Activated T-helper 17 cell treated with anti-CD3 and anti-CD28 coated beads, Interleukin-2, amount 50 U/mL, for 72 hours (primary cell): ENCODE data around the gene FBF1. TPM values are rescaled to one million over a fixed set of nuclear protein-coding genes. Genes with fewer than 3 reads are reported as not detected.
A peak's percentile ranks its signal among the peaks of the same experiment; 100 is the strongest.

Experiments
- ATAC-seq: fragments of 150-1000 bp; cut with Tn5 transposase; replicated peaks from 2 replicates; pipeline ENCODE4 v1.10.0; 2021; ENCODE audit warnings: mild to moderate bottlenecking, moderate library complexity
- H3K27ac Mint-ChIP-seq: one replicate; pipeline ENCODE4 v1.8.0; 2022; ENCODE audit warnings: mixed read lengths
- H3K27me3 Mint-ChIP-seq: one replicate; pipeline ENCODE4 v1.8.0; 2022; ENCODE audit warnings: mixed read lengths
- H3K36me3 Mint-ChIP-seq: one replicate; pipeline ENCODE4 v1.8.0; 2022; ENCODE audit warnings: low read depth, mild to moderate bottlenecking, mixed read lengths
- H3K4me1 Mint-ChIP-seq: one replicate; pipeline ENCODE4 v1.8.0; 2022; ENCODE audit warnings: mixed read lengths
- H3K4me3 Mint-ChIP-seq: one replicate; pipeline ENCODE4 v1.8.0; 2022; ENCODE audit warnings: mild to moderate bottlenecking, mixed read lengths
- H3K9me3 Mint-ChIP-seq: one replicate; pipeline ENCODE4 v1.8.0; 2022; ENCODE audit warnings: mixed read lengths
- total RNA-seq, 2 donors: library from RNA; stranded (reverse); gene quantifications; one replicate each; pipeline ENCODE4 v1.2.3, GENCODE V29; 2022

The FBF1 gene
- total RNA-seq, 2 donors from 2014 or later, result 9.2 to 10.6 TPM

DNA sequence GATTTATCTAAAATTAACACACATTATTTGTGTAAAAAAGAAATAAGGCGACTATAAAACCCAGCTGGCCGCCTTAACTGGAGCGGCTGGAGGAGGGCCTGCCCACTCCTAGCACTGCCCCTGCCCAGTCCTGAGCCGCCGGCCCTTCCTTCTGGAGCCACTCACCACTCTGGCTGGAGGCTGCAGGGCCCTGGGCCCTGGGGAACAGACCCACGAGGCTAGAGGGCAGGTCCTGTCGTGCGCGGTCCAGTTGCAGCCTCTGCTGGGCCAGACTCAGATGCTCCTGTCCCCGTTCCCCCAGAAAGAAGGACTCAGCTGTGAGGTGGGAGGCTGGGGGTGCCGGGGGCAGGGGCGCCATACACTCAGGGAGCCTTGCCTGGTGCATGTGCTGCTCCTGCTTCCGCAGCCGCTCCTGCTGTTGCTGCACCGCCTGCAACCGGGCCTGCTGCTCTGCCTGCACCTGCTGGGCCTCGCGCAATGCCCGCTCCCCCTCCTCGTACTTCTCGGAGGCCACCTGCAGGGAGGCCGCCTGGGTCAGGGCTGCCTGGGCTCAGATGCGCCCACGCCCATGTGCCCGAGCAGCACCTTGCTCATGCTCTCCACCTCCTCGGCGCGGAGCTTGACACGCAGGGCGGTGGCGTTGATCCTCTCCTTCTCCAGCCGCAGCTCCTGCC is 27.2 kb downstream of the FBF1 start:
- H3K27me3 Mint-ChIP-seq, result no peaks in the 10 kb centered on the region
- no peak for ATAC-seq
- H3K4me3 Mint-ChIP-seq, result no peak overlapping the region
- no peaks in the 10 kb centered on the region for H3K9me3 Mint-ChIP-seq
- peaks cover 5% of the 10 kb centered on the region for H3K4me1 Mint-ChIP-seq
- peaks cover 4% of the 10 kb centered on the region for H3K36me3 Mint-ChIP-seq
- H3K27ac Mint-ChIP-seq, result no peak overlapping the region

DNA sequence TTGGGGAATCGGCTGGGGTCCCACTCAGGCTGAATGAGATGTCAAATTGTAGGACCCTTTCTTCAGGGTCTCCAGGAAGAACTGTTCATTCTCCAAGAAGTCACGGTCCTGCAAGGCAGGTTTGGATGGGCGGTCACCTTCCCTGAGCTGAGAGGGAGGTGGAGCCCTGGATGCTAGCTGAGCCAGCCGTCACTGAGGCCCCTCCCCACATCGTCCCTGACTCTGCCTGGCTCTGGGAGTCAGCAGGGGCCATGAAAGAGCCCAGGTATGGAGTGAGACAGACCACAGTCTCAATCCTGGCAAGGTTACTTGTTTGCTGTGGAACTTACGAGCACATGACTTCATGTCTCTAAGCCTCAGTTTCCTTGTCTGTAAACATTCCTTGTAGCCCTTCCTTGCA is 30.1 kb downstream of the FBF1 start:
- no peak for ATAC-seq
- H3K36me3 Mint-ChIP-seq, result peaks cover 4% of the 10 kb centered on the region
- H3K4me1 Mint-ChIP-seq, result no peaks in the 10 kb centered on the region
- H3K9me3 Mint-ChIP-seq, result no peaks in the 10 kb centered on the region
- H3K27me3 Mint-ChIP-seq, result no peaks in the 10 kb centered on the region
- no peak overlapping the region for H3K4me3 Mint-ChIP-seq
- no peak overlapping the region for H3K27ac Mint-ChIP-seq

DNA sequence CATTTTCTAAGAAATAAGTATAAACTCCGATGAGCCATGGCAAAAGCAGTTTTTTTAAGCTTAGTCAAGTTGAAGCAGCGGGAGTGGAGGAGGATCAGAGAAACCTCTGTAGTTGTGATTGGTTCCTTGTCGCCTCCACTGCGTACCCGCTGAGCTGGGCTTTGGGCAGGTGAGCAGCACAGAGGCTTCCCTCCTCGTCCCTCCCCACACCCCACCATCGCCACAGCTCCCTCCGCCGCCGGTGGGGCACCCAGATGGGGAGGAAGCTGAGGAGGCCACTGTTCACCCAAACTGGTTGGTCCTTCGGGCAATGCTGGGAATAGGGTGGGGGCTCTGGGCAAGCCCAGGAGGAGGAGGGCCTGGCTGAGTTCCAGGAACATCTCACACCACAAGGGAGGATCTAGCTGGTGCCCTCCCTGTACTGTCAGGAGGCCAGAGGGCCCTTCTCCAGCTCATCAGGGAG is 31.0 kb downstream of the FBF1 start:
- H3K27me3 Mint-ChIP-seq, result no peaks in the 10 kb centered on the region
- peaks cover 4% of the 10 kb centered on the region for H3K36me3 Mint-ChIP-seq
- H3K4me1 Mint-ChIP-seq, result no peaks in the 10 kb centered on the region
- no peak for ATAC-seq
- H3K4me3 Mint-ChIP-seq, result no peak overlapping the region
- peak overlapping the region; percentile 22 for H3K27ac Mint-ChIP-seq
- H3K9me3 Mint-ChIP-seq, result no peaks in the 10 kb centered on the region

DNA sequence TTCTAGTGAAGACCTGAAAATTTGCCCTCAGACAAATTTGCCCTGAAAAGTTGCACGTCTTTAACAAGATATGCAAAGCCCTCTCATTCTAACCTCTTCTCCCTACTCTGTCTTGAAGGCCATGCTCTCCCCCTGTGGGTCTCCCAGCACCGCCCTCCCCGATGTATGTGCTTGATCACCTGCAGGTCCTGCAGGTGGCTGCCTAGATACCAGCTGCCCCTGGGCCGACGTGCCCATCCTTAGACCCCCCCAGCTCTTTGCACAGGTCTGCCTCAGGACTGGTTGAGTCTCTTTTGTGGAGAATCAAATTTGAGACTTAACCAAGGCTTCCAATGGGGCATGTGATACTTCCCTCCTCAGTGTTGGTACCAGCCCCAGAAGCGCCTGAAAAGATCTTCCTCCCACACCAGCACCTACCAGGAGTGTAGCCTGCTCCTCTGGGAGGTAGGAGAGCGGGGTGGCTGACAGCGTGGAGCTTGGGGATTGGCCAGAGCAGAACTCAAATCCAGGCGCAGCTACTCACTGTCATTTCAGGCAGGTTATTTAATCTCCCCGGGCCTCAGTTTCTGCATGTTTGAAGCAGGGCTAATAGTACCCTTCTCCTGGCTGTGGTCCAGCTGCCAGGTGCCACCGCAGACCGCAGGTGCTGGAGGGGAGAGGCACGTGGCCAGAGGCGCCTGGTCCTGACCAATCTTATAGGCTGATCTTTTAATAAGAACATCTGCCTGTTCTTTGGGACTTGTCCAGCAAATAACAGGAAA is 31.6 kb downstream of the FBF1 start:
- Mint-ChIP-seq H3K4me1 (no peaks in the 10 kb centered on the region), H3K4me3 (no peak overlapping the region), H3K9me3 (no peaks in the 10 kb centered on the region), H3K27ac (no peak overlapping the region), H3K27me3 (no peaks in the 10 kb centered on the region), H3K36me3 (peaks cover 2% of the 10 kb centered on the region)
- no peak for ATAC-seq

DNA sequence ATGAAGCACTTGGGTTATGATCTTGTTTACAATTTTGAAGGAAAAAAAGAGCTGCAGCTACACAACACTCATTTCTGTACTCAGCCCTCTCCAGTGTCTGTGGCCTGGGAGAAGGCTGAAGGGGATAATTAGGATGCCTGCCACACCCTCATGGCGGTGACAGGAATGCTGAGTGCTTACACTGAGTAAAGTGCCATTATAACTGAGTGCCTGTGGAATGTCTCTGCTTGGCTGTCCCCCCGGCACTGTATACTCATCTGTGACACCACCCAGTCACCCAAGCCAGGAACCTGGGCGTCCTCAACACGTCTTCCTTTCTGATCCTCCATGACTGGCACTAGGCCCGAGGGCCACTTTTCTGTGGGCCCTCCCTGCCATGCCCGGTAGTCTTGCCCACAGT is 32.6 kb downstream of the FBF1 start:
- no peak for ATAC-seq
- Mint-ChIP-seq H3K9me3 (no peaks in the 10 kb centered on the region), H3K27ac (no peak overlapping the region), H3K36me3 (no peaks in the 10 kb centered on the region), H3K27me3 (no peaks in the 10 kb centered on the region), H3K4me1 (no peaks in the 10 kb centered on the region), H3K4me3 (no peak overlapping the region)

DNA sequence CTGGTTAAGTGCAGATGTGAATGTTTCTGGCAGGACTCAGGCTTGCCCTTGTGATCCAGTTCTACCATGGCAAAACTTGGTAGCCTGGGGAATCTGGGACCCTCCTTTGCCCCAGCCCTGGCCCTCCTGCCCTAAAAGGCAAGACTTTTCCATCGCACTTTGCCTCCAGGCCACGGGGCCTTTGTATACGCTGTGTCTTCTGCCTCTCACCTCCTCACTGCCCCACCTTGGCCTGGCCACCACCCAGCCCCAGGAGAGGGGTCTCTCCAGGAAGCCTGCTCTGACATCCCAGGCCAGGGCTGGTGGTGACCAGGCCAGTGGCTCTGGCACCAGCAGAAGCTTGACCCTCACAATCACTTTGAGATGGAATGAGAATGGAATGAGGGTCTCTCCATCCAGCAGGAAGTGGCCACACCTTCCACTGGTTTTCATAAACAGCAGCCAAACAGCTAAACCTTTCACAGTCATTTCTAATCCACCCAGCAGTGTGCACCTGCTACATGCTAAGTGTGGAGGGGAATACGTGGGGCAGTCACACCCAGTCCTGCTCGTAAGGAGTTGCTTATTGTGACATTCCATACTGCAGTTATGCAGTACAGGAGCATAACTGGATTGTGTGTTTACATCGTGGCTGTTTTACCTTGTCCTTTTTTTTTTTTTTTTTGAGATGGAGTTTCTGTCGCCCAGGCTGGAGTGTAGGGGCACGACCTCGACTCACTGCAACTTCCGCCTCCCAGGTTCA is 34.5 kb downstream of the FBF1 start:
- Mint-ChIP-seq H3K36me3 (no peaks in the 10 kb centered on the region), H3K27ac (no peak overlapping the region), H3K27me3 (no peaks in the 10 kb centered on the region), H3K9me3 (no peaks in the 10 kb centered on the region), H3K4me1 (no peaks in the 10 kb centered on the region), H3K4me3 (peak overlapping the region; percentile 44)
- no peak for ATAC-seq

- Mint-ChIP-seq H3K27ac (peak within 1 kb of the TSS; percentile 90), H3K27me3 (no peaks in the 10 kb centered on the region), H3K4me1 (no peaks in the 10 kb centered on the region), H3K4me3 (peak within 1 kb of the TSS; percentile 88), H3K36me3 (peaks cover 10% of the 10 kb centered on the region), H3K9me3 (no peaks in the 10 kb centered on the region)
- ATAC-seq, result peak; percentile 99
Observed at GRCh38 chr17:75904749-75905521, 35.9 kb downstream of the FBF1 start, which contains the start of gene MRPL38. Gene MRPL38, minus strand, starts transcription at chr17:75904884. Its CDS starts 9 bp downstream, at chr17:75904875.

- Mint-ChIP-seq H3K4me1 (no peaks in the 10 kb centered on the region), H3K9me3 (no peaks in the 10 kb centered on the region), H3K4me3 (no peak overlapping the region), H3K27me3 (no peaks in the 10 kb centered on the region), H3K36me3 (peaks cover 34% of the 10 kb centered on the region), H3K27ac (no peak overlapping the region)
- ATAC-seq, result no peak
Observed at GRCh38 chr17:75902406-75902805, 38.4 kb downstream of the FBF1 start.

- no peak overlapping the region for H3K4me3 Mint-ChIP-seq
- no peak overlapping the region for H3K27ac Mint-ChIP-seq
- peaks cover 35% of the 10 kb centered on the region for H3K36me3 Mint-ChIP-seq
- no peaks in the 10 kb centered on the region for H3K27me3 Mint-ChIP-seq
- no peaks in the 10 kb centered on the region for H3K9me3 Mint-ChIP-seq
- no peak for ATAC-seq
- H3K4me1 Mint-ChIP-seq, result no peaks in the 10 kb centered on the region
Observed at GRCh38 chr17:75901727-75902126, 39.1 kb downstream of the FBF1 start.

- ATAC-seq, result no peak
- no peaks in the 10 kb centered on the region for H3K9me3 Mint-ChIP-seq
Observed at GRCh38 chr17:75900691-75901533, 39.9 kb downstream of the FBF1 start.

GRCh38 chr17:75899767-75900468 is 40.9 kb downstream of the FBF1 start:
- peaks cover 35% of the 10 kb centered on the region for H3K36me3 Mint-ChIP-seq
- H3K9me3 Mint-ChIP-seq, result no peaks in the 10 kb centered on the region
- no peak overlapping the region for H3K4me3 Mint-ChIP-seq
- no peak for ATAC-seq
- peaks cover 9% of the 10 kb centered on the region for H3K4me1 Mint-ChIP-seq
- H3K27ac Mint-ChIP-seq, result no peak overlapping the region
- H3K27me3 Mint-ChIP-seq, result no peaks in the 10 kb centered on the region

More at GRCh38 chr17:75900691-75901533, 39.9 kb downstream of the FBF1 start:
- no peaks in the 10 kb centered on the region for H3K27me3 Mint-ChIP-seq
- H3K36me3 Mint-ChIP-seq, result peaks cover 35% of the 10 kb centered on the region
- no peak overlapping the region for H3K4me3 Mint-ChIP-seq
- H3K27ac Mint-ChIP-seq, result no peak overlapping the region
- no peaks in the 10 kb centered on the region for H3K4me1 Mint-ChIP-seq

- no peak overlapping the region for H3K4me3 Mint-ChIP-seq
- ATAC-seq, result no peak
- no peak overlapping the region for H3K27ac Mint-ChIP-seq
- H3K9me3 Mint-ChIP-seq, result no peaks in the 10 kb centered on the region
- H3K36me3 Mint-ChIP-seq, result peaks cover 35% of the 10 kb centered on the region
- peaks cover 10% of the 10 kb centered on the region for H3K4me1 Mint-ChIP-seq
- no peaks in the 10 kb centered on the region for H3K27me3 Mint-ChIP-seq
Observed at GRCh38 chr17:75899353-75899752, 41.5 kb downstream of the FBF1 start.

DNA sequence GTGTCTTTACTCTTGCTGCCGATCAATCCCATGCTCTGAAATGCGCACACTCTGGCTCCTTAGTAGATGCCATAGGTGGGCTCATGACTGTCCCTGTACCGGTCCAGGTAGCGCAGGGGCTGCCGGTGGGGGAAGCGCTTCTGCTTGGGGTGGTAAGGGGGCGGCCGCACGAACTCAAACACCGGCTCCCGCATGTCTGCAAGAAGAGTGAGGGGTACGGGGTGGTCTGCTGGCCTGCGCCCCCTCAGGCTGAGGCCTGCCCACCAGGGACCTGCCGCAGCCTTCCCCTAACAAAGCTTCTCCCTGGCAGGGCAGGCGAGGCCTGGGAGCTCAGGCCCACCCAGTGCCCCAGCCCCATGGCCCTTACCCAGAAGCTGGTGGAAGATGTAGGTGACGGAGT is 42.1 kb downstream of the FBF1 start:
- Mint-ChIP-seq H3K9me3 (no peaks in the 10 kb centered on the region), H3K4me1 (peaks cover 13% of the 10 kb centered on the region), H3K36me3 (peaks cover 35% of the 10 kb centered on the region), H3K27me3 (no peaks in the 10 kb centered on the region), H3K27ac (no peak overlapping the region), H3K4me3 (no peak overlapping the region)
- no peak for ATAC-seq
